OCI-LY1 (cell line): ENCODE data around the gene KIN.

Experiments used
- EZH2 ChIP-seq: fragments of 200-600 bp; sonication (generic), shearing (Covaris generic); IDR thresholded peaks from 2 replicates; pipeline ENCODE4 v1.8.0; 2017; ENCODE audit warnings: borderline replicate concordance, mixed run types, mild to moderate bottlenecking, antibody characterized with exemption, low read length, moderate library complexity, mixed read lengths
- TF ChIP-seq, protein P1 (sequence below): fragments of 200-600 bp; sonication (generic), shearing (Covaris generic); IDR thresholded peaks from 2 replicates; pipeline ENCODE4 v1.5.1; 2017; ENCODE audit warnings: mild to moderate bottlenecking, antibody characterized with exemption, low read length, moderate library complexity, mixed read lengths

DNA sequence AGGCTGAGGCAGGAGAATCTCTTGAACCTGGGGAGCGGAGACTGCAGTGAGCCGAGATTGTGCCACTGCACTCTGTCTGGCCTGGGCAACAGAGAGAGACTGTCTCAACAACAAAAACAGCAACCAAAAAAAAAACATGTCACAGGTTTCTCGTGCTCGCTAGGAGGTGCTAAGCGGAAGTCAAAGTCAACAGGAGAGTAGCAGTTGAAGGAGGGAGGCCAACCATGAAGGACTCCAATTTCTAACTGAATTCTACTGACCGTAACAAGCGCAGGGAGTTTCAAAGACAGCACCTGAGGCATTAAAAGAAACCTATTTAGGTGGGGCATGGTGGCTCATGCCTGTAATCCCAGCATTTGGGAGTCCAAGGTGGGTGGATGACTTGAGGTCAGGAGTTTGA lies 19.4 kb downstream of the KIN start:
- TF ChIP-seq, protein P1, sequence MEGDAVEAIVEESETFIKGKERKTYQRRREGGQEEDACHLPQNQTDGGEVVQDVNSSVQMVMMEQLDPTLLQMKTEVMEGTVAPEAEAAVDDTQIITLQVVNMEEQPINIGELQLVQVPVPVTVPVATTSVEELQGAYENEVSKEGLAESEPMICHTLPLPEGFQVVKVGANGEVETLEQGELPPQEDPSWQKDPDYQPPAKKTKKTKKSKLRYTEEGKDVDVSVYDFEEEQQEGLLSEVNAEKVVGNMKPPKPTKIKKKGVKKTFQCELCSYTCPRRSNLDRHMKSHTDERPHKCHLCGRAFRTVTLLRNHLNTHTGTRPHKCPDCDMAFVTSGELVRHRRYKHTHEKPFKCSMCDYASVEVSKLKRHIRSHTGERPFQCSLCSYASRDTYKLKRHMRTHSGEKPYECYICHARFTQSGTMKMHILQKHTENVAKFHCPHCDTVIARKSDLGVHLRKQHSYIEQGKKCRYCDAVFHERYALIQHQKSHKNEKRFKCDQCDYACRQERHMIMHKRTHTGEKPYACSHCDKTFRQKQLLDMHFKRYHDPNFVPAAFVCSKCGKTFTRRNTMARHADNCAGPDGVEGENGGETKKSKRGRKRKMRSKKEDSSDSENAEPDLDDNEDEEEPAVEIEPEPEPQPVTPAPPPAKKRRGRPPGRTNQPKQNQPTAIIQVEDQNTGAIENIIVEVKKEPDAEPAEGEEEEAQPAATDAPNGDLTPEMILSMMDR = no peak
- no peak for TF ChIP-seq EZH2
